Caki2 (cell line): ENCODE measurements around the gene IL22RA1. TPM values are rescaled to one million over a fixed set of nuclear protein-coding genes. Genes with fewer than 3 reads are reported as not detected.

Experiments
- DNase-seq: peaks from one replicate; pipeline ENCODE4 v3.0.0-alpha.2; 2015; ENCODE audit warnings: low read depth
- in situ Hi-C: cut with HindIII; loops from 2 replicates; pipeline ENCODE4 v1.10.0; 2016; ENCODE audit warnings: low sequenced_read_pairs, low pct_unique_long_range_greater_than_20kb, mixed read lengths
- total RNA-seq: library from RNA; depleted of rRNA; stranded (reverse); fragments of >200 nt; shearing (Covaris generic); gene quantifications from 2 replicates; pipeline ENCODE4 v1.2.3, GENCODE V29; 2014; ENCODE audit warnings: low replicate concordance; rRNA removed

IL22RA1 gene, protein sequence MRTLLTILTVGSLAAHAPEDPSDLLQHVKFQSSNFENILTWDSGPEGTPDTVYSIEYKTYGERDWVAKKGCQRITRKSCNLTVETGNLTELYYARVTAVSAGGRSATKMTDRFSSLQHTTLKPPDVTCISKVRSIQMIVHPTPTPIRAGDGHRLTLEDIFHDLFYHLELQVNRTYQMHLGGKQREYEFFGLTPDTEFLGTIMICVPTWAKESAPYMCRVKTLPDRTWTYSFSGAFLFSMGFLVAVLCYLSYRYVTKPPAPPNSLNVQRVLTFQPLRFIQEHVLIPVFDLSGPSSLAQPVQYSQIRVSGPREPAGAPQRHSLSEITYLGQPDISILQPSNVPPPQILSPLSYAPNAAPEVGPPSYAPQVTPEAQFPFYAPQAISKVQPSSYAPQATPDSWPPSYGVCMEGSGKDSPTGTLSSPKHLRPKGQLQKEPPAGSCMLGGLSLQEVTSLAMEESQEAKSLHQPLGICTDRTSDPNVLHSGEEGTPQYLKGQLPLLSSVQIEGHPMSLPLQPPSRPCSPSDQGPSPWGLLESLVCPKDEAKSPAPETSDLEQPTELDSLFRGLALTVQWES
- 0.61 and 0.68 TPM in 2 replicates for total RNA-seq

DNA sequence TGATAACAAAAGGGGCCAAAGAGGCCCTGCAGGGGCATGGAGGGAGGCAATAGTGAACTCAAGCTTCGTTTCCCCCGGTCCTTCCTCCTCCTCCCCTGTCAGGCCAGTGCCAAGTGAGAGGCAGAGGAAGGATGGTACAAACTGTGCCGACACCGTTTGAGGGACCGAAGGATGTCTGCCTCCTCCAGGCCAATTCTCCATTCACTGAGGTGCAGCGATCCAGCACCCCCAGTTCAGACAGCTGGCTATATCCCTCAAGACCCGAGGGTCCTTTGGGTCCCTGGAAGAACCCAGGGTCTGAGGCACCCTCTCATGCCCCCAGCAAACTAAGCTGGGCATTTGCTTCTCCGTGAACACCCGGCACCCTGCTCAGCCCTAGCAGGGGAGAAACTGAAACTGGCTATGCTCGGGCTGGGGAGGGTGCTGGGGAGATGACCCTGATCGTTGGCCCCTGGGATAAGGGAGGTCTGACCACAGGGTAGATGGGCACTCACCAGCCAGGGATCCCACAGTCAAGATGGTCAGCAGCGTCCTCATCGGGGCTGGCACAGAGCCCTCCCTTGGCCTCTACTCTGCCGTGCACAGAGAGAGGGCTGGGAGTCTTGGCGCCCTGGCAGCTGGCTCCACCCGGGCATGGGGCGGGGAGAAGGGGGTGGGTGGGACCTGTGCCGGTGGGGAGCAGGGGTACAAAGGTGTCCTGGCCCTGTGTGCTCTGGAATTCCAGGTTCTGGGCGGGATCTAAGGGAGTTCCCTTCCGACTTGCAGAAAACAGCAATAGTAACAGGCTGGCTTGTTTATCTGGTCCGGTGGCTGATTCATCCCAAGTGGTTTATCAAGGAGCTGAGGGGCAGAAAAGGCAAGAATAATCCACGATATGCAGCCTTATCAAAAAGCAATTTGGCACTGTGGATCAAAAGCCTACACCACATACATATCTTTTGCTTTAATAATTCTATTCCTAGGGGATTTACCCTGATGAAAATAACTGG is at the start of gene IL22RA1:
Gene IL22RA1, minus strand, starts transcription at position 595 of the 989 bp plus-strand sequence. Its CDS starts 58 bp downstream, at position 537.
- DNase-seq: no peak
- in situ Hi-C loops: no loop called here

DNA sequence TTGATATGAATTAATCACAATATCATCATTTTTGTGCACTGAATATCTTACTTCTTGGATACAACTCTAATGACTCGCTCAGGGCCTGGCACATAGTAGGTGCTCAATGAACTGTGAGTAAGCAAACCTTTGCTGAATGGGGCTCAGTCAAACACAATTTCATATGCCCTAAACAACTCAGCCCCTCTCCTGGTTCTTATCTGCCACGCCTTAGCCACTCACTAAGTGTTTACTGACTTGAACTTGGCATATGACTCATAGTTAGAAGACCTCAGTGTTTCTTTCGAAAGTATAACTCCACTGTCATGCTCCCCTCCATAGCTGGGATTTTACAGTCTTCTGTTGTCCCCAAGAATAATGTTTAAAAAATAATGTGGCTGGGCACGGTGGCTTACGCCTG is 48.9 kb upstream of the IL22RA1 start:
- DNase-seq: no peak
- in situ Hi-C loops: loop anchor here (10.0 kb wide), 2 partner anchors 203 to 443 kb away; no protein-coding TSS in a partner anchor

DNA sequence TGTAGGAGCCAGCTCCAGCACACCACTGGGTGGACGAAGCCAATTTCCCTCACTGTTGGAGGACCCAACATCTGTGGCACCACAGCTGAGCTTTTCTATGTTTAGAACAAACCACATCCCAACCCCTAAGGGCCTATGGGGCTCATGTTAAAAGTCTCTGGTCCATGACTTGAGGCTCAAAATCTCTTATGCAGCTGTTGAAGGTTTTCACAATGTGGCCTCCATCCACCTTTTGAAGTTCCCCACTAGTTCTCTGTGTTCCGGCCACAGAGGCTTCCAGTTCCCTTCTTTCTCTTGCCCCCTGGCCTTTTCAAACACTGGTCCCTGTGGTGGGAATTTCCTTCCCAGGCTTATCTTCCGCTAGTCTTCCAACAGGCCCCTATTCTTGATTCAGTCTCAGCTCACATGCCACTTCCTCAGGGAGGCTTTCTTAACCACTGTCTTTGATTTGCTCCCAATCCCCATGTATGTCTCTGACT is 48.1 kb upstream of the IL22RA1 start:
- in situ Hi-C loops: loop anchor here (10.0 kb wide), 2 partner anchors 204 to 444 kb away; no protein-coding TSS in a partner anchor
- DNase-seq: no peak

DNA sequence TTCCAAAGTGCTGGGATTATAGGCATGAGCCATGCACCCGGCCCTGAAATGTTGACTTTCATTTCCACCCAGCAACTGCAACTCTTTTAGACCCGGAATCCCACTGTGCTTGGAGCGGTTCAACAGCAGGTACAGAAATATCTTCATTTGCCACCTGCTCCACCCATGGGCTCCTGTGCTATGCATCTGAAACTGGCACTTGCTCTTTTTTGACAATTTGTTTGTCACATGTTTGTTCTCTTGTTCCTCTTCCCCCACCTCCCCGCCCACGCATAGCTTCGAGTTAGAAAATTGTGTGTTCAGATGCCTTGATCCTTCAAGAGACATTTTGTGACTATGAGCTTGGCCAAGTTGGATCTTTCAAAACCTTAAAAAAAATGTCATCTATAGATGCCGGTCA is 46.6 kb upstream of the IL22RA1 start:
- in situ Hi-C loops: no loop called here
- no peak for DNase-seq

DNA sequence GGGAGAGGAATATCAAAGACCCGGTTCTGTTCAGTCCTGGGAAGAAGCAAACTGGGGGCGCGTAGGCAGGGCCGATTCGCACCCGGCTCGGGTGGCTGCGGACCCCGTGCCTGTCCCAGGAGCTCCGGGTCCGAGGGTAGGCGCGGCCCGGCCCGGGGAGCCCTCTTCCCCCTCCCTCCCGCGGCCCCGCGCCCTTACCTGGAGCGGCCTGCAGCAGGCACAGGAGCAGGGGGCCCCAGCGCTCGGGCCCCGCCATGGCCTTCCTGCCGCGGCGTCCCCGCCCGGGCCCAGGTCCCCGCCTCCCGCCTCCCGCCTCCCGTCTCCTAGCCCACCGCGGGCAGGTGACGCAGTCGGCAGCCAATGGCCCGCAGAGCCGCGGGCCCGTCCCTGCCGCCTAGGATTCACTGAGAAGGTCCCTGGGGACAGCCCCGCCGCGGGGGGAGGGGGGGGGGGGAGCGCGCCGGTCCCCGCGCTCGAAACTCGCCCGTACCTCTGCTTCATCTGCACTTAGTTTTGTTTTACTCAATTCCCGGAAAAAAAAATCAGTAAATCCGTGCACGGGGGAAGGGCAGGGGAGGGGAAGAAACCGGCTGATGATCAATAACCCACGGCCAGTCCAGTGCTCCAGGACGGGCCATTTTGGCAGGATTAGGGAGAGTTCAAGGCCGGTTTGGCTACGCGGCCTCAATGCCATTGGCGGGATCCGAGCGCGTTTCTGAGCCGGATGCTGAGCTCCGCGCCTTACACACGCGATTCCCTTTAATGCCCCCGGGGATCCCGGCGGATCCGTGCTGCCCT is 44.3 kb upstream of the IL22RA1 start, which contains the start of gene IFNLR1:
Gene IFNLR1, minus strand, starts transcription at position 297 of the 798 bp plus-strand sequence. Its CDS starts 41 bp downstream, at position 256.
- DNase-seq: peak; percentile 61
- in situ Hi-C loops: no loop called here

DNA sequence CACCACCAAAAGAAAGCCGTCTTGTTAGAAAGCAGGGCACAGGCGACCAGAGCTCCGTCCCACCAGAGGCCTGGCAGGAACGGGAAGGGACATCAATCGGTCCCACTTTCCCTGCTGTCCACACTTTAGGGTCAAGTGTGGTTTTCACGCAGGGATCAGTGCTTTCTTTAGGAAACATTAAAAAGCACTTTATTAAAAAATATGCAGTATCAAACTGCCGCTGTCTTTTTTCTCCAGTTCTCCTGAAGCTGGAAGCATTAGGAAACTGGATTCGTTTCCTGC is 43.7 kb upstream of the IL22RA1 start:
- in situ Hi-C loops: no loop called here
- DNase-seq: no peak

DNA sequence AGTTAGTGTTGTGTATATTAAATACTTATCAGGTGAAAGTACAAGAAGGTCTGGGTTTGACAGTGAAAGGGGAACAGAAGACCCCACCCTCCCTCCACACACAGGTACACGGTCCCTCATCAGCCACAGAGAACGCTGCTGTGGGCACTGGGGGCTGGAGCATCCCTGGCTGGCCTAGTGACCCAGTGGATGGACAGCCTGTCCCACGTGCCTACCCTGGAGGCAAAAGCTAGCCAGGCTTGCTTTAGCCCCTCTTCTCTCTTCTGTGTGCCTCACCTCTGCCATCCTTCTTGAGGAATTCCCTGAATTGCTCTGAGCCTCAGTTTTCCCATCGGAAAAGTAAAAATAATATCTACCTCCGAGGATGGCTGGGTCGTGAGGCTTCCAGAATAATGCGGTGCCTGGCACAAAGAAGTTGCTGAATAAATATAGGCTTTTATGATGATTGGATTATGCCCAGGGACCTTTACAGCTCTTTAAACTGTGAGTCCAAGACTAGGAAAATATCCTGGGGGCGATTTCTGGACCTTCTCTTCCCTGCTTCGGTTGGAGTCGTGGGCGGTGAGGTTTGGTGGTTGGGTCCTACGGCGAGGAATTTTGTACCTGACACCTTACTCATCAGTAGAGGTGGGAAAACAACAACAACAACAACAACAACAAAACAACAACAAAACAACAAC is 43.2 kb upstream of the IL22RA1 start:
- in situ Hi-C loops: no loop called here
- no peak for DNase-seq

DNA sequence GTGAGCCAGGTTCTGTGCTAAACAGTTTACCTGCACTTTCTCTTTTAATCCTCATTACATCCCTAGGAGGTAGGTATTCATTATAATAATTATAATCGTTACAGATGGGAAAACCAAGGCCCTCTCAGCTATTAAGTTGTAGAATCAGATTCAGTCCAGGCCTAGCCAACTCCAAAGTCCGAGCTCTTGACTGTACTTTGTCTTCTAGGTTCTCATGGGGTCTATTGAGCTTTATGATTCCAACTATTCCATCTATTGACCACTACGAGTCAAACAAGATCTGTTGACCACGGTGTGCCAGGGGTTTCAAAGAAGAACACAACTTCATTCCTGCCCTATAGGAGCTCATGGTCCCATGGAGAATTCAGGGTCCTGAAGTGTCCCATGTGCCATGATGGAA is 42.1 kb upstream of the IL22RA1 start:
- in situ Hi-C loops: no loop called here
- DNase-seq: no peak

DNA sequence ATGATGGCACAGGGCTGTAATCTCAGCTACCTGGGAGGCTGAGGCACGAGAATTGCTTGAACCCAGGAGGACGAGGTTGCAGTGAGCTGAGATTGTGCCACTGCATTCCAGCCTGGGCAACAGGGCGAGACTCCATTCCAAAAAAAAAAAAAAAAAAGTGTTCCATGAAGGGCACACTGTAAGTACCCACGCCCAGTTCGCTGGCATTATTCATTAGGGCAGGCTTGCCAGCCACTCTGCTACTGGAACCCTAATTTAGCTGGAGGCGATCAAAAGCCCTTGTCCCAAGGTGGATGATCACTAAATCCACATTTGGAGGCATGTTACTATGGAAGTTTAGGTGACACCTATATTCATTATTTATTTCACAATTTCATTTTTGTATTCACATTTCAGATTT is 39.1 kb upstream of the IL22RA1 start:
- DNase-seq: no peak
- in situ Hi-C loops: no loop called here

DNA sequence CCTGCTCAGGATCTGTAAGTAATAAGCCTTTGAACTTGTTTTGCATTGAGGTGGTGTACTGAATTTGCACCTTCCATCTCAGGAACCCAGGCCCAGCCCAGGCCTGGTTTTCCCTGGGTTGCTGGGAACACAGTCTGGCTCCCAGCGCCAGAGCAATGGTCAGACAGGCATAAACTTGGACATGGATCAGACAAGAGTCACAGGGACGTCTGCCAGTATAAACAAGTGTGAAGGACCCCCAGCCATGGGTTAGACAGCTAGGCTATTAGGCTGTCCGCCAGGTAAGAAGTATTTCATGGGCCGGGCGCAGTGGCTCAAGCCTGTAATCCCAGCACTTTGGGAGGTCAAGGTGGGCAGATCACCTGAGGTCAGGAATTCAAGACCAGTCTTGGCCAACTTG is 38.7 kb upstream of the IL22RA1 start:
- in situ Hi-C loops: no loop called here
- no peak for DNase-seq

DNA sequence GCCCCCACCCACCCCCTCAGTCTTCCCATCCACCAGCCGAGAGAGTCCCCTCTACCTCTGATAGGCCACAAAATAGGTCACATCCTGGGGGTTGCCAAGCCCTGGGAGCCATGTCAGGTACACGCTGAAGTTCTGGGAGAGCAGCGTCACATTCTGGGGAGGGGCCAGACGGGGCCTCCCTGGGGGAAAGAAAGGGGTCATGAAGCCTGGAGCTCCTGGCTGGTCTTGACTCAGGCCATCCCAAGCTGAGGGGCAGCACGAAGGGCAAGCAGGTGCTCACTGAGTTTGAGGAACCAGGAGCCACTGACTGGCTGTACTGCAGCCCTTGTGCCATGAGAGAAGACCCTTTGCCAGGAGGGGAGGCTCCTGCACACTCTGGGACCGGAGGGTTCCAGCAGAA is 37.7 kb upstream of the IL22RA1 start:
- no peak for DNase-seq
- in situ Hi-C loops: no loop called here

DNA sequence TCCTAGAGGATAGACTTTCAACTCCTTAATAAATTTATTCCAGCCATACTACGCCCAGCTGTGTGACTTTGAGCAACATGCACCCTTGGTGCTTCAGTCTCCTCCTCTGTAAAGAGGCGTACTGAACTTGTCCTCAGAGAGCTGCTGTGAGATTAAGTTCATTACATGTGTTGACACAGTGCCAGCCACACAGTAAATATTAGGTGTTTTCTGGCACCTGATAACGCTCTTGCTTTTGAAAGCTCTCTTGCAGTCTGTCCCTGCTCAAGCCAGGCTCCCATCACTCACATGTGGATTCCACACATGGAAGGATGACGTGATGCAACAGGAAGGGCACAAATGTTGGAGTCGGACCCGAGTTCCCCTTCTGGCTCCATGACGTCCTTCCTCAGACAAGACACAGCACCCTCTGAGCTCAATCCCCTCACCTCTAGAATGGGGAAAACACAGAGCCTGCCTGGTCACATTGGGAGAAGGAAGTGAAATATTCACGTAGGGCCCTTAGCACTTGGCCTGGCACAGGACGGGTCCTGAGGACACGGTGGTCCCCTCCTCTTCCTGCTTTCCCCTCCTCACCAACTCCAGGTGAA is 36.4 kb upstream of the IL22RA1 start:
- no peak for DNase-seq
- in situ Hi-C loops: no loop called here

DNA sequence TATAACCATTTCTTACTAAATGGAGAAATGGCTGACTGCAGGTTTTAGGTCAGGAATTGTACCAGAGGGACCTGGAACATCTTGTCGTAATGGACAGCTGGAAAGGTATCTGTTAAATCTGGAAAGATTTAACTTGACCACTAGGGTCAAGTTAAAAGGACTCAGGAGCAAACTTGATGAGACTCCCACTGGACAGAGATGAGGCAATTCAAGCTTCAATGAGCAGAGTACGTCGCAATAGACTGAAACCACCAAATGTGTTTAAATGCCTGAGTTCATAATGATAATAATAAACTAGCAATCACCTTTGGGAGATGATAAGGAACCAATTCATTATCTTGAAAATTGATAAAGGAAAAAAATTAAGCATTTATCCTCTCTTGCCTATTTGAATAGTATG is 35.5 kb upstream of the IL22RA1 start:
- in situ Hi-C loops: no loop called here
- no peak for DNase-seq

DNA sequence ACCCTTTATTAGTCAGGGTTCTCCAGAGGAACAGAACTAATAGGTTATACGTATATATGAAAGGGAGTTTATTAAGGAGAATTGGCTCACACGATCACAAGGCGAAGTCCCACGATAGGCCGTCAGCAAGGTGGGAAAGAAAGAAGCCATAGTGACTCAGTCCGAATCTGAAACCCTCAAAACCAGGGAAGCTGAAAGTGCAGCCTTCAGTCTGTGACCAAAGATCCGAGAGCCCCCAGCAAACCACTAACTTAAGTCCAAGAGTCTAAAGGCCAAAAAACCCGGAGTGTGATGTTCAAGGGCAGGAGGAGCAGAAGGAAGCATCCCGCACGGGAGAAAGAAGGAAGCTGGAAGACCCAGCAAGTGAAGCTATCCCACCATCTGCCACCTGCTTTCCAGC is 34.2 kb upstream of the IL22RA1 start:
- in situ Hi-C loops: no loop called here
- no peak for DNase-seq

DNA sequence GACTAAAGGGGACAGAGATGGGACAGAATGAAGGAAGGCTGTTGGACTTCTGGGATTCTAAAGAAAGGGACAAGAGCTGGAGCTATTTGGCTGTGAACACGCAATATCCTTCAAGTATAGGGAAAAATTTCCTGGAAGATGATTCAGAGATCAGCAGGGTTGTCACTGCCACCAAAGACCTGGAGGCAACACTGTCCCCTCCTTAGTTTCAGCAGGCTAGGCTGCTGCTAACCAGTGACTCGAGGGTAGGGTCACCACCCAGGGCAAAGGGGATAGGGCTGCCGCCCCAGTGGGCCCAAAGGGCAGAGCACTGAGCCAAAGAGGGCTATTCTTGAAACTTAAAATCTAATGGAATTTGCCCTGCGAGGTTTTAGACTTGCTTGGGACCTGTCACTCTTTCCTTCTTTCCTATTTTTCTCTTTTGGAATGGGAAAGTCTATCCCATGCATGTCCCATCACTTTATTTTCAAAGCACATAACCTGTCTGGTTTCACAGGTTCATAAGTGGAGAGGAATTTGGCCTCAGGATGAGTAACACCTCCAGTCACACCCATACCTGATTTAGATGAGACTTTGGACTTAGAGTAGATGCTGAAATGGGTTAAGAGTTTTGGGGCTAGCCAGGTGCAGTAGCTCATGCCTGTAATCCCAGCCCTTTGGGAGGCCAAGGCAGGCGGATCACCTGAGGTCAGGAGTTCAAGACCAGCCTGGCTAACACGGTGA is 32.3 kb upstream of the IL22RA1 start:
- DNase-seq: no peak
- in situ Hi-C loops: no loop called here
